ENCODE data around the gene PPFIA1.

GRCh38 chr11:70326833-70327232 lies 56.3 kb downstream of the PPFIA1 start:
- TF ChIP-seq POLR2A (IDR thresholded peaks at IDR 0.05) (no peak), POLR2AphosphoS5 (IDR thresholded peaks at IDR 0.05) (no peak)
- TF ChIP-seq, protein P1, sequence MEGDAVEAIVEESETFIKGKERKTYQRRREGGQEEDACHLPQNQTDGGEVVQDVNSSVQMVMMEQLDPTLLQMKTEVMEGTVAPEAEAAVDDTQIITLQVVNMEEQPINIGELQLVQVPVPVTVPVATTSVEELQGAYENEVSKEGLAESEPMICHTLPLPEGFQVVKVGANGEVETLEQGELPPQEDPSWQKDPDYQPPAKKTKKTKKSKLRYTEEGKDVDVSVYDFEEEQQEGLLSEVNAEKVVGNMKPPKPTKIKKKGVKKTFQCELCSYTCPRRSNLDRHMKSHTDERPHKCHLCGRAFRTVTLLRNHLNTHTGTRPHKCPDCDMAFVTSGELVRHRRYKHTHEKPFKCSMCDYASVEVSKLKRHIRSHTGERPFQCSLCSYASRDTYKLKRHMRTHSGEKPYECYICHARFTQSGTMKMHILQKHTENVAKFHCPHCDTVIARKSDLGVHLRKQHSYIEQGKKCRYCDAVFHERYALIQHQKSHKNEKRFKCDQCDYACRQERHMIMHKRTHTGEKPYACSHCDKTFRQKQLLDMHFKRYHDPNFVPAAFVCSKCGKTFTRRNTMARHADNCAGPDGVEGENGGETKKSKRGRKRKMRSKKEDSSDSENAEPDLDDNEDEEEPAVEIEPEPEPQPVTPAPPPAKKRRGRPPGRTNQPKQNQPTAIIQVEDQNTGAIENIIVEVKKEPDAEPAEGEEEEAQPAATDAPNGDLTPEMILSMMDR (IDR thresholded peaks at IDR 0.05), result no peak

All from upper lobe of left lung (tissue), 4 donors.